DND-41 (cell line): Measurements from ENCODE around the gene NEXMIF.
A peak's percentile ranks its signal among the peaks of the same experiment; 100 is the strongest.
"Not testable (repeated sequence)": the region's sequence is repeated elsewhere in the genome, so short reads cannot be mapped to it uniquely, and the experiment has no call there.

Source experiments
- ATAC-seq: fragments of 200-7000 bp; cut with Tn5 transposase; 3 replicates; pipeline ENCODE4 v1.9.1; 2021; ENCODE audit warnings: low read depth; ENCODE audit not compliant: insufficient read depth
- DNase-seq: peaks from one replicate; pipeline ENCODE4 v3.0.0-alpha.2; 2020
- H2AFZ ChIP-seq: 2 replicates; pipeline ENCODE4 v1.6.0; 2012; ENCODE audit warnings: low read depth, low read length
- H3K27ac ChIP-seq: 2 replicates; pipeline ENCODE4 v1.5.1; 2012; ENCODE audit warnings: low read length, inconsistent platforms
- H3K27me3 ChIP-seq: fragments of 200-600 bp; sonication (generic); 2 replicates; pipeline ENCODE4 v1.6.0; 2012; ENCODE audit warnings: low read length, mild to moderate bottlenecking, inconsistent platforms; ENCODE audit not compliant: insufficient read depth, poor library complexity
- H3K36me3 ChIP-seq: 2 replicates; pipeline ENCODE4 v1.5.1; 2012; ENCODE audit warnings: low read length, inconsistent platforms; ENCODE audit not compliant: insufficient read depth
- H3K4me1 ChIP-seq: 2 replicates; pipeline ENCODE4 v1.5.1; 2012; ENCODE audit warnings: mild to moderate bottlenecking, low read length; ENCODE audit not compliant: insufficient read depth
- H3K4me2 ChIP-seq: 2 replicates; pipeline ENCODE4 v1.6.0; 2012; ENCODE audit warnings: mild to moderate bottlenecking, moderate library complexity, low read length, inconsistent platforms; ENCODE audit not compliant: insufficient read depth
- H3K4me3 ChIP-seq, 2 experiments: fragments of 200-600 bp in 1 of 2; shearing (Covaris generic) in 1 of 2; 2 replicates each; pipeline ENCODE4 v1.5.1; 2012 to 2016; ENCODE audit warnings: inconsistent platforms in 2 of 2, low read length in 2 of 2, mild to moderate bottlenecking in 2 of 2, low read depth in 1 of 2, moderate library complexity in 1 of 2
- H3K79me2 ChIP-seq: 2 replicates; pipeline ENCODE4 v1.6.0; 2012; ENCODE audit warnings: low read length, inconsistent platforms; ENCODE audit not compliant: insufficient read depth
- H3K9ac ChIP-seq: 2 replicates; pipeline ENCODE4 v1.6.0; 2012; ENCODE audit warnings: low read depth, mild to moderate bottlenecking, inconsistent platforms, low read length, moderate library complexity
- H3K9me3 ChIP-seq: 2 replicates; pipeline ENCODE4 v1.5.1; 2012; ENCODE audit warnings: low read length, moderate library complexity, mild to moderate bottlenecking, inconsistent platforms; ENCODE audit not compliant: insufficient read depth, severe bottlenecking
- H4K20me1 ChIP-seq: 2 replicates; pipeline ENCODE4 v1.6.0; 2012; ENCODE audit warnings: low read length; ENCODE audit not compliant: insufficient read depth
- EZH2 ChIP-seq: IDR thresholded peaks from 3 replicates; pipeline ENCODE4 v1.6.1; 2012; ENCODE audit warnings: borderline replicate concordance, low read depth, mild to moderate bottlenecking, moderate library complexity, low read length, inconsistent platforms; ENCODE audit not compliant: severe bottlenecking
- TF ChIP-seq, protein P1 (sequence below): IDR thresholded peaks from 2 replicates; pipeline ENCODE4 v1.5.1; 2012; ENCODE audit warnings: borderline replicate concordance, low read length, moderate library complexity, mild to moderate bottlenecking; ENCODE audit not compliant: poor library complexity, severe bottlenecking; ENCODE audit errors: extremely low read depth

Gene NEXMIF

DNA sequence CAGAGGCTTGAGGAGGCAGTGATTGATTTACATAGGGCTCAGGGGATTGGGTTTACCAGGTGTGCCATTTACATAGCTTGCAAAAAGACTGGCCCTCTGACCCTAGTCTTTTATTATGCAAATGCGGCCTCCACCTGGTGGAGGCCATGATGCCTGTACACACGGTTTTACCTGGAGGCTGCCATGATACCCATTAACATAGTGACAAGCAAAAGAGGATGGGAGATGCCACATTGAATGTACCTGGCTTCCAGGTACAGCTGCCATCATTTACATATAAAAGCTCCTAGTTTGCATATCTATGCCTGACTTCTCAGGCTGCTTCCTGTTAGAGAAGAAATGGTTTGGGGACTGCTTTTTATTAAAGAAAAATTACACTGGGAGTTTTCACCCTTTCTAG is 72.0 kb downstream of the NEXMIF start:
- H3K4me2 ChIP-seq = no peak overlapping the region
- H3K27me3 ChIP-seq = no peaks in the 10 kb centered on the region
- H3K79me2 ChIP-seq = no peaks in the 10 kb centered on the region
- H3K36me3 ChIP-seq = no peaks in the 10 kb centered on the region
- no peak overlapping the region for H2AFZ ChIP-seq
- no peaks in the 10 kb centered on the region for H3K4me1 ChIP-seq
- H3K4me3 ChIP-seq = no peak overlapping the region
- DNase-seq (no peak), ATAC-seq (no peak)
- no peaks in the 10 kb centered on the region for H4K20me1 ChIP-seq
- peaks cover 17% of the 10 kb centered on the region for H3K9me3 ChIP-seq
- no peak overlapping the region for H3K9ac ChIP-seq
- H3K27ac ChIP-seq = no peak overlapping the region
- TF ChIP-seq, protein P1, sequence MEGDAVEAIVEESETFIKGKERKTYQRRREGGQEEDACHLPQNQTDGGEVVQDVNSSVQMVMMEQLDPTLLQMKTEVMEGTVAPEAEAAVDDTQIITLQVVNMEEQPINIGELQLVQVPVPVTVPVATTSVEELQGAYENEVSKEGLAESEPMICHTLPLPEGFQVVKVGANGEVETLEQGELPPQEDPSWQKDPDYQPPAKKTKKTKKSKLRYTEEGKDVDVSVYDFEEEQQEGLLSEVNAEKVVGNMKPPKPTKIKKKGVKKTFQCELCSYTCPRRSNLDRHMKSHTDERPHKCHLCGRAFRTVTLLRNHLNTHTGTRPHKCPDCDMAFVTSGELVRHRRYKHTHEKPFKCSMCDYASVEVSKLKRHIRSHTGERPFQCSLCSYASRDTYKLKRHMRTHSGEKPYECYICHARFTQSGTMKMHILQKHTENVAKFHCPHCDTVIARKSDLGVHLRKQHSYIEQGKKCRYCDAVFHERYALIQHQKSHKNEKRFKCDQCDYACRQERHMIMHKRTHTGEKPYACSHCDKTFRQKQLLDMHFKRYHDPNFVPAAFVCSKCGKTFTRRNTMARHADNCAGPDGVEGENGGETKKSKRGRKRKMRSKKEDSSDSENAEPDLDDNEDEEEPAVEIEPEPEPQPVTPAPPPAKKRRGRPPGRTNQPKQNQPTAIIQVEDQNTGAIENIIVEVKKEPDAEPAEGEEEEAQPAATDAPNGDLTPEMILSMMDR = no peak
- no peak for TF ChIP-seq EZH2

DNA sequence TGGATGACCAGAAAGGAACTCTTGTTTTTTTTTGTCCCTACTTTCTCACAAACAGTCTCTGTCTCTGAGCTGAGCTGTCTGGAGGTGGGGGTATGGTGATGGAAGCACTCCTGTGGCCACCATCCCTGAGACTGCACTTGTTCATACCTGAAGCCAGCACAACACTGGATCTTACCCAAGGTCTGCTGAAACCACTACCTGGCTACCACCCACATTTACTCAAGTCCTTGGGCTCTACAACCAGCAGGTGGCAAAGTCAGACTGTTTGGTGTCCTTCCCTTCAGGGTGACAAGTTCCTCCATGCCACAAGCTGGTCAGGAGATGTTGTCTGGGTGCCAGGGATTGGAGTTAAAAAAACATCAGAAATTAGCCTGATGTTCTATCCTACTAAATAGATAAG is 89.7 kb downstream of the NEXMIF start:
- Histone ChIP-seq H3K9ac (no peak overlapping the region), H3K79me2 (no peaks in the 10 kb centered on the region), H3K36me3 (no peaks in the 10 kb centered on the region), H3K4me2 (no peak overlapping the region), H3K27ac (no peak overlapping the region), H3K9me3 (no peaks in the 10 kb centered on the region), H3K27me3 (no peaks in the 10 kb centered on the region), H3K4me3 (no peak overlapping the region), H2AFZ (no peak overlapping the region), H4K20me1 (no peaks in the 10 kb centered on the region), H3K4me1 (no peaks in the 10 kb centered on the region)
- no peak for DNase-seq
- no peak for TF ChIP-seq EZH2
- TF ChIP-seq, protein P1 = peak; percentile 30
- ATAC-seq = no peak

DNA sequence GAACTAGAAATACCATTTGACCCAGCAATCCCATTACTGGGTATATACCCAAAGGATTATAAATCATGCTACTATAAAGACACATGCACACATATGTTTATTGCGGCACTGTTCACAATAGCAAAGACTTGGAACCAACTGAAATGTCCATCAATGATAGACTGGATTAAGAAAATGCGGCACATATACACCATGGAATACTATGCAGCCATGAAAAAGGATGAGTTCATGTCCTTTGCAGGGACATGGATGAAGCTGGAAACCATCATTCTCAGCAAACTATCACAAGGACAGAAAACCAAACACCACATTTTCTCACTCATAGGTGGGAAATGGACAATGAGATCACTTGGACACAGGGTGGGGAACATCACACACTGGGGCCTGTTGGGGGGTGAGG is 105.5 kb downstream of the NEXMIF start:
- not testable (repeated sequence) for H3K36me3 ChIP-seq, H3K9ac ChIP-seq, H3K27ac ChIP-seq, H3K4me2 ChIP-seq, H3K4me3 ChIP-seq, H3K4me1 ChIP-seq, H3K79me2 ChIP-seq, DNase-seq, H2AFZ ChIP-seq, H4K20me1 ChIP-seq, H3K9me3 ChIP-seq, ATAC-seq, H3K27me3 ChIP-seq

DNA sequence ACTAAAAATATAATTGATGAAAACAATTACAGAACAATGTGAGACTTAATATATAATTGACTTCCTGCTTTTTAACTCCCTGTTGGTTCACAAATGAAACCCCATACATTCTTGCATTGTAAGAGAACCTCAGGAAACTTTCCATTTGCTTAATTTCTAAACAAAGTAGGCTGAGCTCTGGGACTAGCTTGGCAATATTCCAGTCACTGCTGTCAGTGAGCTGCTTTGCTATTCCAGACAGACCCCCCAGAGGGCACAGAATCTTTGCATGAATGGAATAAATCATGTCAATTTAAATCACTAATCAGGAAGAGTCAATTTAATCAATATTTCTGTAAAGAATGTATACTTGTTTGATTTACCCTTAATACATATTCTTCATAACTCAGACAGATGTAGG is 110.6 kb downstream of the NEXMIF start:
- DNase-seq = no peak
- no peaks in the 10 kb centered on the region for H3K79me2 ChIP-seq
- TF ChIP-seq, protein P1 = no peak
- no peak for TF ChIP-seq EZH2

More for the DNA sequence above, 110.6 kb downstream of the NEXMIF start:
- Histone ChIP-seq H3K27ac (no peak overlapping the region), H4K20me1 (no peaks in the 10 kb centered on the region), H3K4me1 (no peaks in the 10 kb centered on the region), H3K36me3 (no peaks in the 10 kb centered on the region), H3K4me3 (no peak overlapping the region), H3K9ac (no peak overlapping the region), H3K4me2 (no peak overlapping the region), H2AFZ (no peak overlapping the region), H3K27me3 (no peaks in the 10 kb centered on the region), H3K9me3 (no peaks in the 10 kb centered on the region)
- no peak for ATAC-seq
